DOHH2 (cell line): ENCODE data around the gene RNF150.

Source experiments
- H3F3A ChIP-seq: fragments of 200-600 bp; sonication (generic), shearing (Covaris generic); 2 replicates; pipeline ENCODE4 v1.6.0; 2016; ENCODE audit warnings: antibody characterized with exemption, mild to moderate bottlenecking; ENCODE audit not compliant: control insufficient read depth, insufficient read depth
- H3K27ac ChIP-seq: fragments of 200-600 bp; sonication (generic); 2 replicates; pipeline ENCODE4 v1.5.1; 2014; ENCODE audit warnings: low read depth, mild to moderate bottlenecking, low read length, moderate library complexity
- H3K27me3 ChIP-seq: fragments of 200-600 bp; sonication (generic); 2 replicates; pipeline ENCODE4 v1.6.1; 2014; ENCODE audit warnings: mild to moderate bottlenecking, low read length, mixed read lengths; ENCODE audit not compliant: control insufficient read depth
- H3K36me3 ChIP-seq: fragments of 200-600 bp; sonication (generic); 2 replicates; pipeline ENCODE4 v1.6.1; 2014; ENCODE audit warnings: mild to moderate bottlenecking, low read length, moderate library complexity, mixed read lengths; ENCODE audit not compliant: control insufficient read depth
- H3K4me1 ChIP-seq: fragments of 200-600 bp; sonication (generic); 2 replicates; pipeline ENCODE4 v1.6.1; 2014; ENCODE audit warnings: mild to moderate bottlenecking, low read length, mixed read lengths; ENCODE audit not compliant: control insufficient read depth
- H3K4me2 ChIP-seq: fragments of 200-600 bp; sonication (generic); 2 replicates; pipeline ENCODE4 v1.6.0; 2014; ENCODE audit warnings: mild to moderate bottlenecking, low read length, moderate library complexity
- H3K4me3 ChIP-seq: fragments of 200-600 bp; sonication (generic); 2 replicates; pipeline ENCODE4 v1.5.1; 2014; ENCODE audit warnings: mild to moderate bottlenecking, low read length, mixed read lengths
- H3K79me2 ChIP-seq: fragments of 200-600 bp; sonication (generic); 2 replicates; pipeline ENCODE4 v1.6.1; 2014; ENCODE audit warnings: mild to moderate bottlenecking, low read length, mixed read lengths; ENCODE audit not compliant: control insufficient read depth
- H3K9me2 ChIP-seq: fragments of 200-600 bp; sonication (generic); replicated peaks from 2 replicates; pipeline ENCODE4 v1.6.1; 2014; ENCODE audit warnings: mild to moderate bottlenecking, low read length, mixed read lengths; ENCODE audit not compliant: control insufficient read depth
- H3K9me3 ChIP-seq: fragments of 200-600 bp; sonication (generic); 2 replicates; pipeline ENCODE4 v1.6.1; 2014; ENCODE audit warnings: antibody characterized with exemption, low read length, mixed read lengths; ENCODE audit not compliant: control insufficient read depth, insufficient read depth
- H4K20me1 ChIP-seq: fragments of 200-600 bp; sonication (generic); 2 replicates; pipeline ENCODE4 v1.6.0; 2014; ENCODE audit warnings: low read depth, mild to moderate bottlenecking, antibody characterized with exemption, low read length, moderate library complexity; ENCODE audit not compliant: control insufficient read depth, insufficient read depth
- EZH2phosphoT487 ChIP-seq: fragments of 200-600 bp; sonication (generic); IDR thresholded peaks from 2 replicates; pipeline ENCODE4 v1.6.1; 2017; ENCODE audit warnings: borderline replicate concordance, mild to moderate bottlenecking, antibody characterized with exemption, low read length, moderate library complexity, mixed read lengths
- TF ChIP-seq, protein P1 (sequence below): fragments of 200-600 bp; sonication (generic); IDR thresholded peaks from one replicate; pipeline ENCODE4 v1.5.1; 2014; ENCODE audit warnings: antibody characterized with exemption, mild to moderate bottlenecking, low read depth, low read length; ENCODE audit not compliant: poor library complexity, severe bottlenecking

The RNF150 gene

GRCh38 chr4:141080668-141081067 lies 52.6 kb downstream of the RNF150 start:
- Histone ChIP-seq H3K27ac (no peak overlapping the region), H3K4me2 (no peak overlapping the region), H3K9me2 (no peaks in the 10 kb centered on the region), H3K36me3 (no peaks in the 10 kb centered on the region), H3K79me2 (no peaks in the 10 kb centered on the region), H3K4me1 (no peaks in the 10 kb centered on the region), H3K9me3 (no peaks in the 10 kb centered on the region), H3F3A (no peaks in the 10 kb centered on the region), H3K27me3 (no peaks in the 10 kb centered on the region), H4K20me1 (no peaks in the 10 kb centered on the region), H3K4me3 (no peak overlapping the region)
- TF ChIP-seq EZH2phosphoT487 = no peak
- TF ChIP-seq, protein P1, sequence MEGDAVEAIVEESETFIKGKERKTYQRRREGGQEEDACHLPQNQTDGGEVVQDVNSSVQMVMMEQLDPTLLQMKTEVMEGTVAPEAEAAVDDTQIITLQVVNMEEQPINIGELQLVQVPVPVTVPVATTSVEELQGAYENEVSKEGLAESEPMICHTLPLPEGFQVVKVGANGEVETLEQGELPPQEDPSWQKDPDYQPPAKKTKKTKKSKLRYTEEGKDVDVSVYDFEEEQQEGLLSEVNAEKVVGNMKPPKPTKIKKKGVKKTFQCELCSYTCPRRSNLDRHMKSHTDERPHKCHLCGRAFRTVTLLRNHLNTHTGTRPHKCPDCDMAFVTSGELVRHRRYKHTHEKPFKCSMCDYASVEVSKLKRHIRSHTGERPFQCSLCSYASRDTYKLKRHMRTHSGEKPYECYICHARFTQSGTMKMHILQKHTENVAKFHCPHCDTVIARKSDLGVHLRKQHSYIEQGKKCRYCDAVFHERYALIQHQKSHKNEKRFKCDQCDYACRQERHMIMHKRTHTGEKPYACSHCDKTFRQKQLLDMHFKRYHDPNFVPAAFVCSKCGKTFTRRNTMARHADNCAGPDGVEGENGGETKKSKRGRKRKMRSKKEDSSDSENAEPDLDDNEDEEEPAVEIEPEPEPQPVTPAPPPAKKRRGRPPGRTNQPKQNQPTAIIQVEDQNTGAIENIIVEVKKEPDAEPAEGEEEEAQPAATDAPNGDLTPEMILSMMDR = no peak

DNA sequence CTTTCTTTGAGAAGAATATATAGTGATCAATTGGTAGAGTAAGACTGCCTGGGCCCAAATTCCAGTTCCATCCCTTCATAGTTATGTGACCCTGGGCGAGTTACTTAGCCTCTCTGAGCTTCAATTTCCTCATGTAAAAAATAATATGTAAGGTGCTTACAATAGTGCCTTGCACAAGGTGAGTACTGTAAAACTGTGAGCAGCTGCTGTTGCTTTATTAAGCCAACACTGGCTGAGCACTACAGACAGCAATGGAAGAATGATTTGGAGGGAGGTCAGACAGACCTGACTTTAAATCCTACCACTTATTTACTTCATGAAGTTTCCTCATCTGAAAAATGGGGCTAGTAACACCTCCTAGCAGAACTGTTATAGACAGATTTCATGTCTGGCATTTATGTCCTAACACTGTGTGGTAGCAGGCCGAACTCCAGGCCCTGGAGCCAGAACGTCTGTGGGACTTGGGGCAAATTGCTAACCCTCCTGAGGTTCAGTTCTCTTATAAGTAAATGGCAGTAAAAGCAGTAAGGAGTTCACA lies 53.8 kb downstream of the RNF150 start:
- TF ChIP-seq, protein P1 = no peak
- no peak for TF ChIP-seq EZH2phosphoT487
- H3K9me3 ChIP-seq = no peaks in the 10 kb centered on the region
- H3K4me2 ChIP-seq = no peak overlapping the region
- no peaks in the 10 kb centered on the region for H3F3A ChIP-seq
- no peaks in the 10 kb centered on the region for H3K27me3 ChIP-seq
- H3K4me1 ChIP-seq = no peaks in the 10 kb centered on the region
- H3K36me3 ChIP-seq = no peaks in the 10 kb centered on the region
- H3K27ac ChIP-seq = no peak overlapping the region
- no peaks in the 10 kb centered on the region for H4K20me1 ChIP-seq
- no peak overlapping the region for H3K4me3 ChIP-seq
- H3K79me2 ChIP-seq = no peaks in the 10 kb centered on the region
- no peaks in the 10 kb centered on the region for H3K9me2 ChIP-seq

GRCh38 chr4:141078871-141079270 lies 54.4 kb downstream of the RNF150 start:
- H3K9me2 ChIP-seq = no peaks in the 10 kb centered on the region
- TF ChIP-seq, protein P1 = no peak
- no peak for TF ChIP-seq EZH2phosphoT487
- H3K27me3 ChIP-seq = no peaks in the 10 kb centered on the region
- H3K27ac ChIP-seq = no peak overlapping the region
- H3K79me2 ChIP-seq = no peaks in the 10 kb centered on the region
- H3F3A ChIP-seq = no peaks in the 10 kb centered on the region
- H3K4me2 ChIP-seq = no peak overlapping the region
- H3K9me3 ChIP-seq = no peaks in the 10 kb centered on the region
- no peaks in the 10 kb centered on the region for H3K36me3 ChIP-seq
- H3K4me1 ChIP-seq = no peaks in the 10 kb centered on the region
- H4K20me1 ChIP-seq = no peaks in the 10 kb centered on the region
- no peak overlapping the region for H3K4me3 ChIP-seq
